NCI-H1092 treated with DMSO at 0.1 percent for 48 hours (cell line): ENCODE data around the gene LDLRAD4.

Experiments used
- DNase-seq: peaks from one replicate; lab custom pipeline; 2025; lab: John Stamatoyannopoulos, UW

The LDLRAD4 gene

GRCh38 chr18:13536578-13536977, 318.0 kb downstream of the LDLRAD4 start:
- DNase-seq, result no peak

- no peak for DNase-seq
Measured at GRCh38 chr18:13537022-13537780, 318.6 kb downstream of the LDLRAD4 start.

GRCh38 chr18:13538630-13539029, 320.1 kb downstream of the LDLRAD4 start:
- DNase-seq, result no peak

- peak; percentile 13 for DNase-seq
Measured at GRCh38 chr18:13539050-13539449, 320.5 kb downstream of the LDLRAD4 start.

- DNase-seq, result no peak
Measured at GRCh38 chr18:13539843-13540476, 321.4 kb downstream of the LDLRAD4 start.

- no peak for DNase-seq
Measured at GRCh38 chr18:13540477-13541182, 322.1 kb downstream of the LDLRAD4 start.

GRCh38 chr18:13541621-13542519, 323.3 kb downstream of the LDLRAD4 start:
- no peak for DNase-seq

- DNase-seq, result no peak
Measured at GRCh38 chr18:13542520-13542847, 323.9 kb downstream of the LDLRAD4 start.

GRCh38 chr18:13543144-13543543, 324.6 kb downstream of the LDLRAD4 start:
- DNase-seq, result no peak

- DNase-seq, result no peak
Measured at GRCh38 chr18:13543811-13544732, 325.5 kb downstream of the LDLRAD4 start.

GRCh38 chr18:13544953-13545352, 326.4 kb downstream of the LDLRAD4 start:
- DNase-seq, result no peak

GRCh38 chr18:13545514-13545913, 327.0 kb downstream of the LDLRAD4 start:
- DNase-seq, result no peak

GRCh38 chr18:13545955-13546354, 327.4 kb downstream of the LDLRAD4 start:
- no peak for DNase-seq

GRCh38 chr18:13546638-13547037, 328.1 kb downstream of the LDLRAD4 start:
- DNase-seq, result no peak

- DNase-seq, result no peak
Measured at GRCh38 chr18:13547347-13547746, 328.8 kb downstream of the LDLRAD4 start.

GRCh38 chr18:13548106-13548819, 329.7 kb downstream of the LDLRAD4 start:
- no peak for DNase-seq

GRCh38 chr18:13548966-13549879, 330.7 kb downstream of the LDLRAD4 start:
- DNase-seq, result no peak

GRCh38 chr18:13549880-13550232, 331.3 kb downstream of the LDLRAD4 start:
- DNase-seq, result no peak
